SK-N-SH (cell line): ENCODE data around the gene SHROOM4. TPM values are rescaled to one million over a fixed set of nuclear protein-coding genes. Genes with fewer than 3 reads are reported as not detected.

Source experiments
- CTCF ChIA-PET: fragments of 300-600, 350-600 bp; formaldehyde crosslinking; extraction: SDS; loops from one replicate; lab custom pipeline; 2021; lab: Yijun Ruan, JAX
- POLR2A ChIA-PET: fragments of 350-600 bp; sonication (Branson Sonifier 250); formaldehyde crosslinking; extraction: SDS; loops from one replicate; lab custom pipeline; 2020; ENCODE audit warnings: antibody characterized with exemption, inconsistent platforms; lab: Yijun Ruan, JAX
- DNase-seq: peaks from one replicate; pipeline ENCODE4 v3.0.0; 2012
- H2AFZ ChIP-seq: fragments of 200-600 bp; sonication (generic); 2 replicates; pipeline ENCODE4 v1.8.1; 2016; ENCODE audit warnings: antibody characterized with exemption, mild to moderate bottlenecking, low read depth
- H3F3A ChIP-seq: fragments of 200-600 bp; sonication (generic); replicated peaks from 2 replicates; pipeline ENCODE3; 2016; ENCODE audit warnings: antibody characterized with exemption, mild to moderate bottlenecking; ENCODE audit not compliant: insufficient read depth
- H3K27ac ChIP-seq, 2 experiments: fragments of 200-500 bp in 1 of 2; fragments of 200-600 bp in 1 of 2; sonication (Bioruptor generic) in 1 of 2; sonication (generic), shearing (Covaris generic) in 1 of 2; 2 replicates each; pipeline versions ENCODE4 v1.5.1 to v1.6.1; 2014 to 2016; ENCODE audit warnings: low read depth in 2 of 2, inconsistent platforms in 1 of 2, low read length in 1 of 2, mild to moderate bottlenecking in 1 of 2, mixed read lengths in 1 of 2
- H3K27me3 ChIP-seq: fragments of 200-600 bp; sonication (generic), shearing (Covaris generic); 2 replicates; pipeline ENCODE4 v1.6.1; 2016; ENCODE audit warnings: mixed run types; ENCODE audit not compliant: insufficient read depth
- H3K36me3 ChIP-seq, 2 experiments: fragments of 200-500 bp in 1 of 2; fragments of 200-600 bp in 1 of 2; sonication (Bioruptor generic) in 1 of 2; sonication (generic) in 1 of 2; replicated peaks in 1 of 2; 2 replicates each; pipeline versions ENCODE3 to v1.5.1; 2014 to 2016; ENCODE audit warnings: low read length in 1 of 2, mild to moderate bottlenecking in 1 of 2; ENCODE audit not compliant: insufficient read depth in 2 of 2, control insufficient read depth in 1 of 2
- H3K4me1 ChIP-seq, 2 experiments: fragments of 200-500 bp in 1 of 2; fragments of 200-600 bp in 1 of 2; sonication (Bioruptor generic) in 1 of 2; sonication (generic), shearing (Covaris generic) in 1 of 2; 2 replicates each; pipeline versions ENCODE4 v1.5.1 to v1.6.1; 2014 to 2016; ENCODE audit warnings: low read depth in 1 of 2, low read length in 1 of 2, mixed run types in 1 of 2; ENCODE audit not compliant: insufficient read depth in 2 of 2, control insufficient read depth in 1 of 2
- H3K4me2 ChIP-seq: fragments of 200-600 bp; sonication (generic), shearing (Covaris generic); 2 replicates; pipeline ENCODE4 v1.6.1; 2017; ENCODE audit warnings: mixed run types
- H3K4me3 ChIP-seq, 2 experiments: fragments of 200-500 bp in 1 of 2; fragments of 200-600 bp in 1 of 2; sonication (Bioruptor generic) in 1 of 2; sonication (generic), shearing (Covaris generic) in 1 of 2; 2 replicates each; pipeline versions ENCODE4 v1.5.1 to v1.8.1; 2014 to 2016; ENCODE audit warnings: low read depth in 2 of 2, inconsistent platforms in 1 of 2, low read length in 1 of 2, mild to moderate bottlenecking in 1 of 2, mixed read lengths in 1 of 2, moderate library complexity in 1 of 2
- H3K79me2 ChIP-seq: fragments of 200-600 bp; sonication (generic); 2 replicates; pipeline ENCODE4 v1.8.1; 2017; ENCODE audit warnings: mild to moderate bottlenecking; ENCODE audit not compliant: insufficient read depth
- H3K9ac ChIP-seq: fragments of 200-600 bp; sonication (generic); 2 replicates; pipeline ENCODE4 v1.6.1; 2017; ENCODE audit warnings: mixed run types
- H3K9me2 ChIP-seq: fragments of 200-600 bp; sonication (generic); 2 replicates; pipeline ENCODE4 v1.6.1; 2017; ENCODE audit warnings: mixed run types
- H3K9me3 ChIP-seq: fragments of 200-600 bp; sonication (generic); 2 replicates; pipeline ENCODE4 v1.6.1; 2017; ENCODE audit warnings: mixed run types, mild to moderate bottlenecking, moderate library complexity
- H4K20me1 ChIP-seq: fragments of 200-600 bp; sonication (generic); 2 replicates; pipeline ENCODE4 v1.6.1; 2017; ENCODE audit warnings: mild to moderate bottlenecking, mixed run types; ENCODE audit not compliant: insufficient read depth
- CTCF ChIP-seq: fragments of 200-600 bp; sonication (generic); IDR thresholded peaks from 2 replicates; pipeline ENCODE4 v1.6.1; 2017; ENCODE audit warnings: antibody characterized with exemption, mild to moderate bottlenecking, moderate library complexity
- ELF1 ChIP-seq: IDR thresholded peaks from 2 replicates; pipeline ENCODE4 v1.4.0; 2012
- EZH2phosphoT487 ChIP-seq: fragments of 200-600 bp; sonication (generic); IDR thresholded peaks from 2 replicates; pipeline ENCODE4 v1.6.1; 2017; ENCODE audit warnings: low read depth, mixed run types, mild to moderate bottlenecking, antibody characterized with exemption, moderate library complexity, borderline replicate concordance
- FOSL2 ChIP-seq: IDR thresholded peaks from 2 replicates; pipeline ENCODE4 v1.4.0; 2012; ENCODE audit warnings: low read depth, mild to moderate bottlenecking, moderate library complexity, borderline replicate concordance
- FOXJ3 ChIP-seq: sonication (generic); formaldehyde crosslinking; IDR thresholded peaks from 2 replicates; pipeline ENCODE4 v1.5.1; 2020; ENCODE audit warnings: mild to moderate bottlenecking, missing genetic modification reagents
- FOXM1 ChIP-seq: IDR thresholded peaks from 2 replicates; pipeline ENCODE4 v1.4.0; 2012; ENCODE audit warnings: low read depth, mild to moderate bottlenecking
- GABPA ChIP-seq: IDR thresholded peaks from 2 replicates; pipeline ENCODE4 v1.4.0; 2012; ENCODE audit warnings: low read depth, mild to moderate bottlenecking
- JUND ChIP-seq: IDR thresholded peaks from 2 replicates; pipeline ENCODE4 v1.4.0; 2012
- MXI1 ChIP-seq: IDR thresholded peaks from 2 replicates; pipeline ENCODE4 v1.6.1; 2012; ENCODE audit warnings: mild to moderate bottlenecking, low read depth, low read length, improper control_type of control experiment
- NFIC ChIP-seq: IDR thresholded peaks from 2 replicates; pipeline ENCODE4 v1.4.0; 2012; ENCODE audit warnings: borderline replicate concordance
- PBX3 ChIP-seq: IDR thresholded peaks from 2 replicates; pipeline ENCODE4; 2012
- POLR2AphosphoS5 ChIP-seq: IDR thresholded peaks from 2 replicates; pipeline ENCODE4 v1.6.1; 2012; ENCODE audit warnings: low read depth, low read length
- RXRA ChIP-seq: IDR thresholded peaks from 2 replicates; pipeline ENCODE4 v1.4.0; 2012; ENCODE audit warnings: low read depth, mild to moderate bottlenecking, borderline replicate concordance
- SIN3A ChIP-seq: IDR thresholded peaks from 2 replicates; pipeline ENCODE4 v1.6.1; 2012; ENCODE audit warnings: low read depth, mild to moderate bottlenecking, low read length, moderate library complexity, borderline replicate concordance
- SMC3 ChIP-seq: IDR thresholded peaks from 2 replicates; pipeline ENCODE4 v1.6.1; 2012; ENCODE audit warnings: low read depth, low read length, improper control_type of control experiment
- TCF12 ChIP-seq: IDR thresholded peaks from 2 replicates; pipeline ENCODE4 v1.4.0; 2012
- TEAD4 ChIP-seq: IDR thresholded peaks from 2 replicates; pipeline ENCODE4 v1.4.0; 2012; ENCODE audit warnings: mild to moderate bottlenecking, borderline replicate concordance; ENCODE audit not compliant: insufficient read depth
- USF2 ChIP-seq: fragments of 150-350 bp; IDR thresholded peaks from 2 replicates; pipeline ENCODE4 v1.6.1; 2017; ENCODE audit warnings: antibody characterized with exemption, low read length, low read depth, borderline replicate concordance
- ZBTB33 ChIP-seq: IDR thresholded peaks from 2 replicates; pipeline ENCODE4 v1.4.0; 2012; ENCODE audit warnings: low read depth, borderline replicate concordance
- WGBS: methylation state at CpG from one replicate; pipeline ENCODE4 v1.1.6; 2017; ENCODE audit warnings: low lambda C conversion rate; 5-methylcytosine and 5-hydroxymethylcytosine counted together
- polyA plus RNA-seq, 3 experiments: library from polyadenylated mRNA; depleted of rRNA; stranded (reverse); fragments of >200 nt; gene quantifications; 2 replicates each; pipeline ENCODE4 v1.2.3, GENCODE V29; 2012

The SHROOM4 gene
- polyA plus RNA-seq, 1 of the 3 experiments (the other 2 are of a cell fraction) = 0.31 TPM

- H3K79me2 ChIP-seq = no peaks in the 10 kb centered on the region
- ChIA-PET CTCF (interaction anchor here (0.9 to 3.4 kb wide), 2 partner anchors 114 to 482 kb away, joined by 3 to 30 read pairs; no protein-coding TSS in a partner anchor), POLR2A (no interaction called here)
- no peak overlapping the region for H3K9ac ChIP-seq
- H3F3A ChIP-seq = no peaks in the 10 kb centered on the region
- H3K4me1 ChIP-seq = peaks cover 0 to 5% of the 10 kb centered on the region in 2 experiments; a peak in 2 of 4 replicates
- no peak overlapping the region for H2AFZ ChIP-seq
- no peak overlapping the region for H3K4me2 ChIP-seq
- H3K4me3 ChIP-seq = no peak overlapping the region
- no peaks in the 10 kb centered on the region for H4K20me1 ChIP-seq
- H3K9me2 ChIP-seq = no peaks in the 10 kb centered on the region
- 8% methylated on average over 1 of the region's 1 CpG for WGBS
- no peaks in the 10 kb centered on the region for H3K27me3 ChIP-seq
- H3K9me3 ChIP-seq = no peaks in the 10 kb centered on the region
- no peak overlapping the region for H3K27ac ChIP-seq
- TF ChIP-seq MXI1 (no peak), RXRA (no peak), POLR2AphosphoS5 (no peak), NFIC (no peak), TCF12 (no peak), CTCF (no peak), TEAD4 (no peak), SMC3 (no peak), JUND (no peak), ZBTB33 (no peak), FOXJ3 (CRISPR knock-in tag) (no peak), USF2 (no peak), FOSL2 (no peak), FOXM1 (no peak), EZH2phosphoT487 (no peak), SIN3A (no peak), GABPA (no peak), PBX3 (no peak), ELF1 (no peak)
- no peak for DNase-seq
- H3K36me3 ChIP-seq = no peaks in the 10 kb centered on the region
These were observed 232.6 kb downstream of the SHROOM4 start for GRCh38 chrX:50581405-50581804.
